HG02571 (cell line): ENCODE results near the gene PEX5L.
"Not testable (repeated sequence)": the region's sequence is repeated elsewhere in the genome, so short reads cannot be mapped to it uniquely, and the experiment has no call there.

Experiments
- ATAC-seq: cut with Tn5 transposase; IDR thresholded peaks from one replicate; pipeline ENCODE4 v1.9.1; 2021; ENCODE audit warnings: mild to moderate bottlenecking, moderate library complexity; ENCODE audit not compliant: unreplicated experiment

Gene PEX5L

GRCh38 chr3:180036671-180037455 is at the start of gene PEX5L:
PEX5L (minus strand) TSS chr3:180036937; CDS start chr3:180036599, 338 bp downstream.
- peak; percentile 71 for ATAC-seq

- no peak for ATAC-seq
Observed at GRCh38 chr3:180085122-180085710, 48.5 kb upstream of the PEX5L start.

- no peak for ATAC-seq
Observed at GRCh38 chr3:180082699-180083098, 46.0 kb upstream of the PEX5L start.

GRCh38 chr3:180078592-180078991 is 41.9 kb upstream of the PEX5L start:
- ATAC-seq, result no peak

GRCh38 chr3:180073561-180073960 is 36.8 kb upstream of the PEX5L start:
- ATAC-seq, result no peak

GRCh38 chr3:180072786-180073185 is 36.0 kb upstream of the PEX5L start:
- no peak for ATAC-seq

GRCh38 chr3:180070925-180071324 is 34.2 kb upstream of the PEX5L start:
- ATAC-seq, result no peak

- no peak for ATAC-seq
Observed at GRCh38 chr3:180068023-180068422, 31.3 kb upstream of the PEX5L start.

- ATAC-seq, result no peak
Observed at GRCh38 chr3:180066598-180066997, 29.9 kb upstream of the PEX5L start.

GRCh38 chr3:180063783-180064182 is 27.0 kb upstream of the PEX5L start:
- ATAC-seq, result no peak

GRCh38 chr3:180062771-180063170 is 26.0 kb upstream of the PEX5L start:
- no peak for ATAC-seq

GRCh38 chr3:180059356-180059755 is 22.6 kb upstream of the PEX5L start:
- no peak for ATAC-seq

GRCh38 chr3:180058238-180058637 is 21.5 kb upstream of the PEX5L start:
- no peak for ATAC-seq

GRCh38 chr3:180055656-180056055 is 18.9 kb upstream of the PEX5L start:
- not testable (repeated sequence) for ATAC-seq

- no peak for ATAC-seq
Observed at GRCh38 chr3:180049391-180049790, 12.7 kb upstream of the PEX5L start.

- ATAC-seq, result no peak
Observed at GRCh38 chr3:180048840-180049239, 12.1 kb upstream of the PEX5L start.

- ATAC-seq, result peak; percentile 92
Observed at GRCh38 chr3:180048103-180048502, 11.4 kb upstream of the PEX5L start.

GRCh38 chr3:180040966-180041365 is 4.2 kb upstream of the PEX5L start:
- no peak for ATAC-seq

- ATAC-seq, result peak; percentile 46
Observed at GRCh38 chr3:180036092-180036670, 556 bp downstream of the PEX5L start.

GRCh38 chr3:180026997-180027396 is 9.7 kb downstream of the PEX5L start:
- ATAC-seq, result no peak

- ATAC-seq, result peak; percentile 81
Observed at GRCh38 chr3:180018543-180018942, 18.2 kb downstream of the PEX5L start.

GRCh38 chr3:180017846-180018245 is 18.9 kb downstream of the PEX5L start:
- ATAC-seq, result no peak
